Thyroid gland (tissue), 4 donors: ENCODE data around the gene ARMH2. TPM values are rescaled to one million over a fixed set of nuclear protein-coding genes. Genes with fewer than 3 reads are reported as not detected.
"Not testable (repeated sequence)": the region's sequence is repeated elsewhere in the genome, so short reads cannot be mapped to it uniquely, and the experiment has no call there.

ENCODE experiments used
- DNase-seq, 2 donors: peaks; one replicate each; pipeline ENCODE4 v3.0.0-alpha.2; 2019
- H3K27ac ChIP-seq, 3 donors: fragments of 200-600 bp; sonication (generic); 1 replicate in 2 of 3; 2 replicates in 1 of 3; pipeline ENCODE4 v1.5.1; 2016 to 2019; ENCODE audit warnings: mild to moderate bottlenecking in 1 of 3, moderate library complexity in 1 of 3
- H3K27me3 ChIP-seq: fragments of 200-600 bp; sonication (generic); one replicate; pipeline ENCODE4 v1.5.1; 2019
- H3K36me3 ChIP-seq, 2 donors: fragments of 200-600 bp; sonication (generic); one replicate each; pipeline ENCODE4 v1.5.1; 2016 to 2019
- H3K4me1 ChIP-seq, 2 donors: fragments of 200-600 bp; sonication (generic); one replicate each; pipeline ENCODE4 v1.5.1; 2017 to 2019
- H3K4me3 ChIP-seq, 3 donors: fragments of 200-600 bp; sonication (generic); replicated peaks in 1 of 3; 1 replicate in 2 of 3; 2 replicates in 1 of 3; pipeline ENCODE4 v1.5.1; 2016; ENCODE audit warnings: mild to moderate bottlenecking in 1 of 3
- H3K9me3 ChIP-seq: fragments of 200-600 bp; sonication (generic); one replicate; pipeline ENCODE4 v1.5.1; 2017
- CTCF ChIP-seq, 6 experiments: fragments of 200-600 bp in 3 of 6; fragments of 450-650 bp in 3 of 6; sonication (generic) in 3 of 6; IDR thresholded peaks; one replicate each; pipeline ENCODE4 v1.5.1; 2016 to 2019; ENCODE audit warnings: antibody characterized with exemption in 6 of 6, mild to moderate bottlenecking in 2 of 6, inconsistent platforms in 1 of 6, moderate library complexity in 1 of 6
- POLR2A ChIP-seq, 2 donors: fragments of 450-650 bp; IDR thresholded peaks; one replicate each; pipeline ENCODE4 v1.6.1; 2017; ENCODE audit warnings: antibody characterized with exemption in 2 of 2, mild to moderate bottlenecking in 2 of 2, moderate library complexity in 1 of 2
- WGBS, 2 donors: methylation state at CpG; one replicate each; pipeline ENCODE4 v1.1.5; 2017; 5-methylcytosine and 5-hydroxymethylcytosine counted together
- intact Hi-C: fragments of 100-400 bp; cut with DNase I; formaldehyde crosslinking; loops from one replicate; pipeline ENCODE4 v1.15.1; 2023
- total RNA-seq, 4 donors: library from RNA; depleted of rRNA; stranded (reverse); fragments of >200 nt; gene quantifications; one replicate each; pipeline ENCODE4 v1.2.3, GENCODE V29; 2016

Gene ARMH2
- total RNA-seq, 4 donors from 2014 or later, result not detected

- DNase-seq, result no peak
- H3K27me3 ChIP-seq, result no peaks in the 10 kb centered on the region
- H3K36me3 ChIP-seq, result no peaks in the 10 kb centered on the region
- no peak overlapping the region for H3K27ac ChIP-seq
- TF ChIP-seq POLR2A (IDR thresholded peaks at IDR 0.05) (no peak), CTCF (IDR thresholded peaks at IDR 0.05) (no peak)
- intact Hi-C loops, result no loop called here
- peaks cover 4 to 6% of the 10 kb centered on the region in 2 donors for H3K4me1 ChIP-seq
- no peak overlapping the region for H3K4me3 ChIP-seq
- H3K9me3 ChIP-seq, result no peaks in the 10 kb centered on the region
These were observed 43.4 kb downstream of the ARMH2 start for GRCh38 chr6:24755279-24755678.

- H3K27me3 ChIP-seq, intact Hi-C loops, DNase-seq, H3K4me3 ChIP-seq, H3K9me3 ChIP-seq, H3K4me1 ChIP-seq, H3K36me3 ChIP-seq, H3K27ac ChIP-seq: not testable (repeated sequence)
- 91 to 95% methylated on average over 4 of the region's 4 CpGs for WGBS, 2 donors
These were observed 44.3 kb downstream of the ARMH2 start for GRCh38 chr6:24754378-24754777.

GRCh38 chr6:24753545-24753944, 45.2 kb downstream of the ARMH2 start:
- H3K27ac ChIP-seq, result no peak overlapping the region
- no peaks in the 10 kb centered on the region for H3K36me3 ChIP-seq
- DNase-seq, result no peak
- TF ChIP-seq POLR2A (IDR thresholded peaks at IDR 0.05) (no peak), CTCF (IDR thresholded peaks at IDR 0.05) (no peak)
- no peaks in the 10 kb centered on the region for H3K9me3 ChIP-seq
- intact Hi-C loops, result no loop called here
- no peaks in the 10 kb centered on the region for H3K27me3 ChIP-seq
- H3K4me3 ChIP-seq, result no peak overlapping the region
- no peaks in the 10 kb centered on the region for H3K4me1 ChIP-seq
- WGBS, 2 donors, result 59 to 94% methylated on average over 2 of the region's 2 CpGs

GRCh38 chr6:24752917-24753492, 45.7 kb downstream of the ARMH2 start:
- H3K4me1 ChIP-seq, result no peaks in the 10 kb centered on the region
- no peak for DNase-seq
- no peak overlapping the region for H3K27ac ChIP-seq
- no peaks in the 10 kb centered on the region for H3K9me3 ChIP-seq
- intact Hi-C loops, result no loop called here
- TF ChIP-seq CTCF (IDR thresholded peaks at IDR 0.05), result no peak
- no peak for TF ChIP-seq POLR2A (IDR thresholded peaks at IDR 0.05)
- 86 to 95% methylated on average over 1 of the region's 1 CpG for WGBS, 2 donors
- H3K27me3 ChIP-seq, result no peaks in the 10 kb centered on the region
- no peak overlapping the region for H3K4me3 ChIP-seq
- H3K36me3 ChIP-seq, result no peaks in the 10 kb centered on the region

- intact Hi-C loops, result no loop called here
- Histone ChIP-seq H3K27ac (no peak overlapping the region), H3K36me3 (no peaks in the 10 kb centered on the region), H3K4me3 (no peak overlapping the region), H3K4me1 (no peaks in the 10 kb centered on the region), H3K9me3 (no peaks in the 10 kb centered on the region), H3K27me3 (no peaks in the 10 kb centered on the region)
- no peak for TF ChIP-seq POLR2A (IDR thresholded peaks at IDR 0.05)
- no peak for TF ChIP-seq CTCF (IDR thresholded peaks at IDR 0.05)
- no peak for DNase-seq
- 75 to 81% methylated on average over 2 of the region's 2 CpGs for WGBS, 2 donors
These were observed 46.2 kb downstream of the ARMH2 start for GRCh38 chr6:24752503-24752902.

- H3K36me3 ChIP-seq, DNase-seq, H3K27ac ChIP-seq, H3K4me3 ChIP-seq, H3K9me3 ChIP-seq, intact Hi-C loops, H3K4me1 ChIP-seq, H3K27me3 ChIP-seq: not testable (repeated sequence)
- WGBS, 2 donors, result 88 to 96% methylated on average over 3 of the region's 3 CpGs
These were observed 47.8 kb downstream of the ARMH2 start for GRCh38 chr6:24750878-24751277.
